ENCODE measurements around the gene LRRC18.

The LRRC18 gene

GRCh38 chr10:48939790-48940325 lies at the start of gene LRRC18:
Gene LRRC18, minus strand, starts transcription at chr10:48939840. Its CDS starts 25,685 bp downstream, at chr10:48914155.
- DNase-seq = no peak

- DNase-seq = no peak
These were observed 46.0 kb upstream of the LRRC18 start for GRCh38 chr10:48985621-48986158.

- DNase-seq = no peak
These were observed 44.2 kb upstream of the LRRC18 start for GRCh38 chr10:48983648-48984351.

- no peak for DNase-seq
These were observed 42.9 kb upstream of the LRRC18 start for GRCh38 chr10:48982584-48982983.

- no peak for DNase-seq
These were observed 41.8 kb upstream of the LRRC18 start for GRCh38 chr10:48981310-48981907.

GRCh38 chr10:48978318-48978717 lies 38.7 kb upstream of the LRRC18 start:
- DNase-seq = no peak

- DNase-seq = no peak
These were observed 36.6 kb upstream of the LRRC18 start for GRCh38 chr10:48976196-48976595.

- DNase-seq = no peak
These were observed 35.0 kb upstream of the LRRC18 start for GRCh38 chr10:48974510-48975156.

- DNase-seq = no peak
These were observed 33.4 kb upstream of the LRRC18 start for GRCh38 chr10:48973065-48973464.

GRCh38 chr10:48970654-48971053 lies 31.0 kb upstream of the LRRC18 start:
- no peak for DNase-seq

GRCh38 chr10:48970046-48970445 lies 30.4 kb upstream of the LRRC18 start:
- no peak for DNase-seq

- DNase-seq = no peak
These were observed 28.4 kb upstream of the LRRC18 start for GRCh38 chr10:48968036-48968435.

GRCh38 chr10:48965460-48965859 lies 25.8 kb upstream of the LRRC18 start:
- DNase-seq = no peak

GRCh38 chr10:48964038-48964437 lies 24.4 kb upstream of the LRRC18 start:
- no peak for DNase-seq

GRCh38 chr10:48958598-48959190 lies 19.1 kb upstream of the LRRC18 start:
- DNase-seq = no peak

GRCh38 chr10:48957361-48958151 lies 17.9 kb upstream of the LRRC18 start:
- DNase-seq = no peak

GRCh38 chr10:48951707-48952106 lies 12.1 kb upstream of the LRRC18 start:
- DNase-seq = no peak

GRCh38 chr10:48948470-48949037 lies 8.9 kb upstream of the LRRC18 start:
- DNase-seq = no peak

- no peak for DNase-seq
These were observed 8.2 kb upstream of the LRRC18 start for GRCh38 chr10:48947690-48948469.

- DNase-seq = no peak
These were observed 7.4 kb upstream of the LRRC18 start for GRCh38 chr10:48946891-48947500.

GRCh38 chr10:48946332-48946731 lies 6.7 kb upstream of the LRRC18 start:
- no peak for DNase-seq

Measured in DMS79 (cell line).